A549 (cell line): ENCODE data around the gene SLC25A41. TPM values are rescaled to one million over a fixed set of nuclear protein-coding genes. Genes with fewer than 3 reads are reported as not detected.

Source experiments
- ATAC-seq, 2 experiments: fragments of 200-7000 bp in 1 of 2; fragments of >200 bp in 1 of 2; cut with Nextera tagmentation in 1 of 2; cut with Tn5 transposase in 1 of 2; 3 replicates each; pipeline versions ENCODE4 v1.8.0 to v1.9.1; 2018 to 2020; ENCODE audit warnings: mild to moderate bottlenecking in 1 of 2, moderate library complexity in 1 of 2
- CTCF ChIA-PET: fragments of 300-600 bp; sonication (Branson Sonifier 250); formaldehyde crosslinking; extraction: SDS; loops from one replicate; lab custom pipeline; 2021; ENCODE audit warnings: antibody characterized with exemption, inconsistent platforms; lab: Yijun Ruan, JAX
- POLR2A ChIA-PET: fragments of 350-600 bp; formaldehyde crosslinking; extraction: SDS; loops from one replicate; lab custom pipeline; 2021; ENCODE audit warnings: antibody characterized with exemption, inconsistent platforms; lab: Yijun Ruan, JAX
- DNase-seq, 2 experiments: peaks; one replicate each; pipeline versions ENCODE4 v3.0.0 to v3.0.0-alpha.2; 2011 to 2016; ENCODE audit warnings: low read depth in 1 of 2, low spot score in 1 of 2
- FAIRE-seq: peaks from 2 replicates; lab custom pipeline; 2011; peaks lifted over from hg19 to GRCh38; lab: Jason Lieb, UNC
- H3K27ac ChIP-seq, 2 experiments: fragments of >200 bp; sonication (Bioruptor Twin); formaldehyde crosslinking; 3 replicates each; pipeline ENCODE4 v1.5.1; 2016 to 2017
- H3K4me1 ChIP-seq: fragments of >200 bp; sonication (Bioruptor Twin); formaldehyde crosslinking; 3 replicates; pipeline ENCODE4 v1.6.1; 2016
- H3K4me2 ChIP-seq: fragments of >200 bp; sonication (Bioruptor Twin); formaldehyde crosslinking; 3 replicates; pipeline ENCODE4 v1.6.1; 2016
- H3K4me3 ChIP-seq: fragments of >200 bp; sonication (Bioruptor Twin); formaldehyde crosslinking; 3 replicates; pipeline ENCODE4 v1.5.1; 2016
- H3K9me3 ChIP-seq: fragments of >200 bp; sonication (Bioruptor Twin); formaldehyde crosslinking; 3 replicates; pipeline ENCODE4 v1.6.1; 2016
- CBX8 ChIP-seq: fragments of 200-600 bp; sonication (generic); IDR thresholded peaks from 2 replicates; pipeline ENCODE4 v1.6.1; 2016
- CEBPB ChIP-seq, 2 experiments: fragments of >200 bp in 1 of 2; sonication (Bioruptor Twin) in 1 of 2; formaldehyde crosslinking in 1 of 2; IDR thresholded peaks; 2 replicates each; pipeline ENCODE4 v1.6.1; 2012 to 2016
- CHD4 ChIP-seq: fragments of 200-600 bp; sonication (generic); IDR thresholded peaks from 2 replicates; pipeline ENCODE4 v1.6.1; 2016; ENCODE audit warnings: antibody characterized with exemption, mild to moderate bottlenecking, borderline replicate concordance
- EP300 ChIP-seq, 2 experiments: fragments of >200 bp; sonication (Bioruptor Twin); formaldehyde crosslinking; IDR thresholded peaks; 2 replicates in 1 of 2; 3 replicates in 1 of 2; pipeline ENCODE4 v1.6.1; 2016 to 2017
- FOXS1 ChIP-seq: fragments of 250-450 bp; sonication (Bioruptor Pico); IDR thresholded peaks from 2 replicates; pipeline ENCODE4 v1.5.0; 2020; ENCODE audit warnings: mild to moderate bottlenecking, moderate library complexity
- HEYL ChIP-seq: fragments of 250-450 bp; sonication (Bioruptor Pico); IDR thresholded peaks from 2 replicates; pipeline ENCODE4 v1.8.0; 2021; ENCODE audit warnings: mild to moderate bottlenecking, moderate library complexity
- HOXB13 ChIP-seq: fragments of 250-450 bp; sonication (Bioruptor Pico); IDR thresholded peaks from 2 replicates; pipeline ENCODE4 v1.5.0; 2020; ENCODE audit warnings: low read depth, mild to moderate bottlenecking, moderate library complexity
- HOXB5 ChIP-seq: fragments of 250-450 bp; sonication (Bioruptor Pico); IDR thresholded peaks from 2 replicates; pipeline ENCODE4 v1.5.0; 2020; ENCODE audit warnings: mild to moderate bottlenecking, moderate library complexity
- KDM1A ChIP-seq: fragments of 200-600 bp; sonication (generic); IDR thresholded peaks from 2 replicates; pipeline ENCODE4 v1.6.1; 2016; ENCODE audit warnings: low read depth, mild to moderate bottlenecking
- KDM5A ChIP-seq: fragments of 200-600 bp; sonication (generic); IDR thresholded peaks from 2 replicates; pipeline ENCODE4 v1.6.1; 2016; ENCODE audit warnings: antibody characterized with exemption, mild to moderate bottlenecking
- MYC ChIP-seq: IDR thresholded peaks from 2 replicates; pipeline ENCODE4 v1.6.1; 2012; ENCODE audit warnings: mild to moderate bottlenecking, inconsistent platforms, low read length, improper control_type of control experiment, borderline replicate concordance
- NFE2L2 ChIP-seq: fragments of 150-350 bp; conservative IDR thresholded peaks from 2 replicates; pipeline ENCODE4 v1.6.1; 2014; ENCODE audit warnings: low read length
- NPAS2 ChIP-seq: fragments of 250-450 bp; sonication (Bioruptor Pico); IDR thresholded peaks from 2 replicates; pipeline ENCODE4 v1.8.0; 2022; ENCODE audit warnings: mild to moderate bottlenecking, moderate library complexity, borderline replicate concordance
- PHF8 ChIP-seq: fragments of 200-600 bp; sonication (generic); IDR thresholded peaks from 2 replicates; pipeline ENCODE4 v1.6.1; 2016; ENCODE audit warnings: low read depth, mild to moderate bottlenecking, antibody characterized with exemption, moderate library complexity, borderline replicate concordance
- RFX5 ChIP-seq: fragments of 450-650 bp; IDR thresholded peaks from 2 replicates; pipeline ENCODE4 v1.7.1; 2014; ENCODE audit warnings: antibody characterized with exemption, mild to moderate bottlenecking, moderate library complexity
- SMC3 ChIP-seq: fragments of >200 bp; sonication (Bioruptor Twin); formaldehyde crosslinking; IDR thresholded peaks from 3 replicates; pipeline ENCODE4 v1.6.1; 2018; ENCODE audit warnings: inconsistent platforms
- ZFP36 ChIP-seq: fragments of 450-650 bp; IDR thresholded peaks from 2 replicates; pipeline ENCODE4 v1.6.1; 2014; ENCODE audit warnings: borderline replicate concordance; ENCODE audit not compliant: partially characterized antibody
- WGBS: methylation state at CpG from one replicate; pipeline ENCODE4 v1.1.6; 2017; ENCODE audit errors: missing lambda C conversion rate; 5-methylcytosine and 5-hydroxymethylcytosine counted together
- polyA plus RNA-seq, 4 experiments: library from polyadenylated mRNA; depleted of rRNA in 3 of 4; stranded (reverse); fragments of >200 nt; fragmentation: RNase III in 1 of 4; extraction: RNeasy Plus Mini Kit Qiagen cat#74134 plus additional on column Dnase treatment in 1 of 4; gene quantifications; 2 replicates in 3 of 4; 3 replicates in 1 of 4; pipeline ENCODE4 v1.2.3, GENCODE V29; 2011 to 2017
- TF ChIP-seq, protein P1 (sequence below): fragments of 250-450 bp; sonication (Bioruptor Pico); IDR thresholded peaks from 2 replicates; pipeline ENCODE4 v1.5.0; 2020; ENCODE audit warnings: low read depth, mild to moderate bottlenecking, moderate library complexity
- TF ChIP-seq, protein P2 (sequence below): IDR thresholded peaks from 2 replicates; pipeline ENCODE4 v1.6.1; 2012; ENCODE audit warnings: low read depth, borderline replicate concordance
- TF ChIP-seq, protein P3 (sequence below): fragments of 150-350 bp; IDR thresholded peaks from 2 replicates; pipeline ENCODE4 v1.6.1; 2014; ENCODE audit warnings: low read depth, mild to moderate bottlenecking, low read length
- TF ChIP-seq, protein P4 (sequence below): fragments of >200 bp; sonication (Bioruptor Twin); formaldehyde crosslinking; IDR thresholded peaks from 3 replicates; pipeline ENCODE4 v1.5.1; 2016

SLC25A41 gene
- polyA plus RNA-seq, 2 of the 4 experiments (the other 2 are of a cell fraction), result 0.09 to 0.26 TPM

DNA sequence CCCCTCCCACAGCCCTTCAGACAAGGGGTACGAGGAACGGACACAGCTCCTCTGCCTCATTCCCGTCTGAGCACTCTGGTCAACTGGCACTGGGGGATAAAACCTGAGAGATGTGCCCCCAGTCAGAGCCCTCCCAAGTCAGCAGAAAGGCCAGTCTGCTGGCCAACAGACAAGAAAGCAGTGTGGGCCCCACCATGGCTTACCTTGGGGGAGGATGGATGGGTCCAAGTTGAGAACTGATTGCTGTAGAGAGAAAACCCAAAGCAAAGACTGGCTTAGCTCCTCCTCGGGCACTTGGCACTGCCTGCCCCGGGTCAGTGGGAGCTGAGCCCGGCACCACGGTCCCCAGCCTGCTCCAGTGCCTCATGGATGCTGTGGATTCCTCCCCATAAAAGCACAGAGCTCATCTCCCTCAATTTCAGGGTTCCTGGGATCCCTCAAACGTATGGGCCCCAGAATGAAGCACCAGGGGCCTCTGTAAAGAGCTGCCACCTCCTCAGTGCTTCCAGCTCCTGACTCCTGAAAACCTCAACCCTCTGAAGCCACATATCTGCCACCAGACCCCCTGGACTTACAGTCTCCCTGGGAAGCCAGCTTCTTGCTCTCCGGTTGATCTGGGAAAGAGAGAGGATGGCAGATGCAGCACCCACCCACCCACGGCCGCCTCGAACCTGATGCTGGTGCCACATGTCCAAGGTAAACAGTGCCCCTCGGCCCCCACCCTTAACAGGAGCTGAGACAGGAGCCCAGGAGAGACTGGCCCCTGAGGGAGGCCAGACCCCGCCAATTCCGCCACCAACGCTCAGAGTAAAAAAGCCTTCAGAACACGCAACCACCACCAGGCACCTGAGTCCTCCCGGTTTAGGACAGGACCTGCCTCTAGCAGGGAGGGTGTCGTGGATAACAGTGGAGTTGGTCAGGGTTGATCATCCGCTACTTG, 12.2 kb downstream of the SLC25A41 start:
- Histone ChIP-seq H3K27ac (no peak overlapping the region), H3K4me1 (peaks cover 15% of the 10 kb centered on the region; the same call in 2 of the 3 replicates), H3K4me3 (no peak overlapping the region), H3K4me2 (no peak overlapping the region), H3K9me3 (no peaks in the 10 kb centered on the region)
- POLR2A ChIA-PET, result no interaction called here
- TF ChIP-seq NFE2L2 (no peak), CBX8 (no peak), EP300 (IDR thresholded peaks at IDR 0.05) (no peak), SMC3 (no peak), NPAS2 (CRISPR knock-in tag) (no peak), FOXS1 (CRISPR knock-in tag) (no peak), HEYL (CRISPR knock-in tag) (no peak), RFX5 (no peak), PHF8 (no peak), KDM1A (no peak), ZFP36 (no peak), HOXB13 (CRISPR knock-in tag) (no peak), MYC (no peak), HOXB5 (no peak)
- TF ChIP-seq, protein P1, sequence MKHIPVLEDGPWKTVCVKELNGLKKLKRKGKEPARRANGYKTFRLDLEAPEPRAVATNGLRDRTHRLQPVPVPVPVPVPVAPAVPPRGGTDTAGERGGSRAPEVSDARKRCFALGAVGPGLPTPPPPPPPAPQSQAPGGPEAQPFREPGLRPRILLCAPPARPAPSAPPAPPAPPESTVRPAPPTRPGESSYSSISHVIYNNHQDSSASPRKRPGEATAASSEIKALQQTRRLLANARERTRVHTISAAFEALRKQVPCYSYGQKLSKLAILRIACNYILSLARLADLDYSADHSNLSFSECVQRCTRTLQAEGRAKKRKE, result no peak
- TF ChIP-seq, protein P2, sequence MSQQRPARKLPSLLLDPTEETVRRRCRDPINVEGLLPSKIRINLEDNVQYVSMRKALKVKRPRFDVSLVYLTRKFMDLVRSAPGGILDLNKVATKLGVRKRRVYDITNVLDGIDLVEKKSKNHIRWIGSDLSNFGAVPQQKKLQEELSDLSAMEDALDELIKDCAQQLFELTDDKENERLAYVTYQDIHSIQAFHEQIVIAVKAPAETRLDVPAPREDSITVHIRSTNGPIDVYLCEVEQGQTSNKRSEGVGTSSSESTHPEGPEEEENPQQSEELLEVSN, result no peak
- TF ChIP-seq, protein P3, sequence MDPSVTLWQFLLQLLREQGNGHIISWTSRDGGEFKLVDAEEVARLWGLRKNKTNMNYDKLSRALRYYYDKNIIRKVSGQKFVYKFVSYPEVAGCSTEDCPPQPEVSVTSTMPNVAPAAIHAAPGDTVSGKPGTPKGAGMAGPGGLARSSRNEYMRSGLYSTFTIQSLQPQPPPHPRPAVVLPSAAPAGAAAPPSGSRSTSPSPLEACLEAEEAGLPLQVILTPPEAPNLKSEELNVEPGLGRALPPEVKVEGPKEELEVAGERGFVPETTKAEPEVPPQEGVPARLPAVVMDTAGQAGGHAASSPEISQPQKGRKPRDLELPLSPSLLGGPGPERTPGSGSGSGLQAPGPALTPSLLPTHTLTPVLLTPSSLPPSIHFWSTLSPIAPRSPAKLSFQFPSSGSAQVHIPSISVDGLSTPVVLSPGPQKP, result no peak
- CTCF ChIA-PET, result interaction anchor here (1.0 to 1.4 kb wide), 3 partner anchors 10 to 18 kb away, joined by 3 read pairs; no protein-coding TSS in a partner anchor
- DNase-seq (no peak), FAIRE-seq (no peak), ATAC-seq (no peak)
- 91% methylated on average over 18 of the region's 20 CpGs for WGBS

DNA sequence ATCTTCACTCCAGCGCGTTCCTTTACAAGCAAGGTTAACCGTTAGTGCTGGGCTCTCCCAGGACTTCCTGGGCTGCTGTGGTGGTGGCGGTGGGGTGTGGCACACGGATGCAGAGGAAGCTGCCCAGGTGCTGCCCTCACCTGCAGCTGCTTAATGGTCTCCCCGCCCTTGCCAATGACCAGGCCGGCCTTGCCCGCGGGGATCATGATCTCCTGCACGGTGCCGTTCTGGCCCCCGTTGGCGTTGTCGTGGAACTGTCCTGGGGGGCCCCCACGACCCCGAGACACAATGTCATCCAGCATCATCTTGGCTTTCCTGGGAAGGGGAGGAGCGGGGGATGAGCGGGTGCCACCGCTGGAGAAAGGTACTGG, 15.0 kb downstream of the SLC25A41 start:
- H3K4me3 ChIP-seq, result no peak overlapping the region
- POLR2A ChIA-PET, result no interaction called here

More for the DNA sequence above, 15.0 kb downstream of the SLC25A41 start:
- ATAC-seq (no peak), FAIRE-seq (no peak), DNase-seq (no peak)
- H3K4me2 ChIP-seq, result no peak overlapping the region
- TF ChIP-seq CHD4 (no peak), ZFP36 (no peak), HOXB5 (no peak), CEBPB (IDR thresholded peaks at IDR 0.05) (no peak), SMC3 (no peak), KDM5A (no peak)
- TF ChIP-seq, protein P4, sequence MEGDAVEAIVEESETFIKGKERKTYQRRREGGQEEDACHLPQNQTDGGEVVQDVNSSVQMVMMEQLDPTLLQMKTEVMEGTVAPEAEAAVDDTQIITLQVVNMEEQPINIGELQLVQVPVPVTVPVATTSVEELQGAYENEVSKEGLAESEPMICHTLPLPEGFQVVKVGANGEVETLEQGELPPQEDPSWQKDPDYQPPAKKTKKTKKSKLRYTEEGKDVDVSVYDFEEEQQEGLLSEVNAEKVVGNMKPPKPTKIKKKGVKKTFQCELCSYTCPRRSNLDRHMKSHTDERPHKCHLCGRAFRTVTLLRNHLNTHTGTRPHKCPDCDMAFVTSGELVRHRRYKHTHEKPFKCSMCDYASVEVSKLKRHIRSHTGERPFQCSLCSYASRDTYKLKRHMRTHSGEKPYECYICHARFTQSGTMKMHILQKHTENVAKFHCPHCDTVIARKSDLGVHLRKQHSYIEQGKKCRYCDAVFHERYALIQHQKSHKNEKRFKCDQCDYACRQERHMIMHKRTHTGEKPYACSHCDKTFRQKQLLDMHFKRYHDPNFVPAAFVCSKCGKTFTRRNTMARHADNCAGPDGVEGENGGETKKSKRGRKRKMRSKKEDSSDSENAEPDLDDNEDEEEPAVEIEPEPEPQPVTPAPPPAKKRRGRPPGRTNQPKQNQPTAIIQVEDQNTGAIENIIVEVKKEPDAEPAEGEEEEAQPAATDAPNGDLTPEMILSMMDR, result no peak
- CTCF ChIA-PET, result interaction anchor here (0.9 kb wide), 1 partner anchor 200 kb away, joined by 3 read pairs; no protein-coding TSS in a partner anchor
- no peak overlapping the region for H3K27ac ChIP-seq
- H3K9me3 ChIP-seq, result no peaks in the 10 kb centered on the region
- peaks cover 15% of the 10 kb centered on the region; the same call in 2 of the 3 replicates for H3K4me1 ChIP-seq
- 89% methylated on average over 5 of the region's 19 CpGs for WGBS
